Upper lobe of left lung (tissue), 4 donors: ENCODE measurements around the gene CHKB.

Experiments
- EP300 ChIP-seq, 4 donors: sonication (generic); formaldehyde crosslinking; IDR thresholded peaks; one replicate each; pipeline ENCODE4 v1.5.1; 2017; ENCODE audit warnings: antibody characterized with exemption in 4 of 4, control low read depth in 2 of 4
- POLR2A ChIP-seq, 4 donors: fragments of 450-650 bp; IDR thresholded peaks; one replicate each; pipeline ENCODE4 v1.5.1; 2016 to 2017; ENCODE audit warnings: antibody characterized with exemption in 4 of 4, mild to moderate bottlenecking in 2 of 4
- POLR2AphosphoS5 ChIP-seq, 2 donors: sonication (generic); formaldehyde crosslinking; IDR thresholded peaks; one replicate each; pipeline ENCODE4 v1.5.1; 2017; ENCODE audit warnings: antibody characterized with exemption in 2 of 2
- TF ChIP-seq, protein P1 (sequence below), 6 experiments: fragments of 450-650 bp in 4 of 6; fragments of 200-600 bp in 2 of 6; sonication (generic) in 2 of 6; IDR thresholded peaks; one replicate each; pipeline ENCODE4 v1.5.1; 2016 to 2019; ENCODE audit warnings: antibody characterized with exemption in 6 of 6

- no peak for TF ChIP-seq POLR2A (IDR thresholded peaks at IDR 0.05)
- no peak for TF ChIP-seq POLR2AphosphoS5 (IDR thresholded peaks at IDR 0.05)
- TF ChIP-seq, protein P1, sequence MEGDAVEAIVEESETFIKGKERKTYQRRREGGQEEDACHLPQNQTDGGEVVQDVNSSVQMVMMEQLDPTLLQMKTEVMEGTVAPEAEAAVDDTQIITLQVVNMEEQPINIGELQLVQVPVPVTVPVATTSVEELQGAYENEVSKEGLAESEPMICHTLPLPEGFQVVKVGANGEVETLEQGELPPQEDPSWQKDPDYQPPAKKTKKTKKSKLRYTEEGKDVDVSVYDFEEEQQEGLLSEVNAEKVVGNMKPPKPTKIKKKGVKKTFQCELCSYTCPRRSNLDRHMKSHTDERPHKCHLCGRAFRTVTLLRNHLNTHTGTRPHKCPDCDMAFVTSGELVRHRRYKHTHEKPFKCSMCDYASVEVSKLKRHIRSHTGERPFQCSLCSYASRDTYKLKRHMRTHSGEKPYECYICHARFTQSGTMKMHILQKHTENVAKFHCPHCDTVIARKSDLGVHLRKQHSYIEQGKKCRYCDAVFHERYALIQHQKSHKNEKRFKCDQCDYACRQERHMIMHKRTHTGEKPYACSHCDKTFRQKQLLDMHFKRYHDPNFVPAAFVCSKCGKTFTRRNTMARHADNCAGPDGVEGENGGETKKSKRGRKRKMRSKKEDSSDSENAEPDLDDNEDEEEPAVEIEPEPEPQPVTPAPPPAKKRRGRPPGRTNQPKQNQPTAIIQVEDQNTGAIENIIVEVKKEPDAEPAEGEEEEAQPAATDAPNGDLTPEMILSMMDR (IDR thresholded peaks at IDR 0.05): no peak
- TF ChIP-seq EP300 (IDR thresholded peaks at IDR 0.05): no peak
These were observed 11.1 kb downstream of the CHKB start for GRCh38 chr22:50571264-50572175.
